ENCODE data around the gene PAN3. TPM values are rescaled to one million over a fixed set of nuclear protein-coding genes. Genes with fewer than 3 reads are reported as not detected.
A peak's percentile ranks its signal among the peaks of the same experiment; 100 is the strongest.
"Not testable (repeated sequence)": the region's sequence is repeated elsewhere in the genome, so short reads cannot be mapped to it uniquely, and the experiment has no call there.

The PAN3 gene, protein sequence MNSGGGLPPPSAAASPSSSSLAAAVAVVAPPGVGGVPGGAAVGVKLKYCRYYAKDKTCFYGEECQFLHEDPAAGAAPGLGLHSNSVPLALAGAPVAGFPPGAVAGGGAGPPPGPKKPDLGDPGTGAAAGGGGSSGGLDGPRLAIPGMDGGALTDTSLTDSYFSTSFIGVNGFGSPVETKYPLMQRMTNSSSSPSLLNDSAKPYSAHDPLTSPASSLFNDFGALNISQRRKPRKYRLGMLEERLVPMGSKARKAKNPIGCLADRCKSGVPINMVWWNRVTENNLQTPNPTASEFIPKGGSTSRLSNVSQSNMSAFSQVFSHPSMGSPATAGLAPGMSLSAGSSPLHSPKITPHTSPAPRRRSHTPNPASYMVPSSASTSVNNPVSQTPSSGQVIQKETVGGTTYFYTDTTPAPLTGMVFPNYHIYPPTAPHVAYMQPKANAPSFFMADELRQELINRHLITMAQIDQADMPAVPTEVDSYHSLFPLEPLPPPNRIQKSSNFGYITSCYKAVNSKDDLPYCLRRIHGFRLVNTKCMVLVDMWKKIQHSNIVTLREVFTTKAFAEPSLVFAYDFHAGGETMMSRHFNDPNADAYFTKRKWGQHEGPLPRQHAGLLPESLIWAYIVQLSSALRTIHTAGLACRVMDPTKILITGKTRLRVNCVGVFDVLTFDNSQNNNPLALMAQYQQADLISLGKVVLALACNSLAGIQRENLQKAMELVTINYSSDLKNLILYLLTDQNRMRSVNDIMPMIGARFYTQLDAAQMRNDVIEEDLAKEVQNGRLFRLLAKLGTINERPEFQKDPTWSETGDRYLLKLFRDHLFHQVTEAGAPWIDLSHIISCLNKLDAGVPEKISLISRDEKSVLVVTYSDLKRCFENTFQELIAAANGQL
- total RNA-seq, result 17.1 and 24.7 TPM in 2 replicates

DNA sequence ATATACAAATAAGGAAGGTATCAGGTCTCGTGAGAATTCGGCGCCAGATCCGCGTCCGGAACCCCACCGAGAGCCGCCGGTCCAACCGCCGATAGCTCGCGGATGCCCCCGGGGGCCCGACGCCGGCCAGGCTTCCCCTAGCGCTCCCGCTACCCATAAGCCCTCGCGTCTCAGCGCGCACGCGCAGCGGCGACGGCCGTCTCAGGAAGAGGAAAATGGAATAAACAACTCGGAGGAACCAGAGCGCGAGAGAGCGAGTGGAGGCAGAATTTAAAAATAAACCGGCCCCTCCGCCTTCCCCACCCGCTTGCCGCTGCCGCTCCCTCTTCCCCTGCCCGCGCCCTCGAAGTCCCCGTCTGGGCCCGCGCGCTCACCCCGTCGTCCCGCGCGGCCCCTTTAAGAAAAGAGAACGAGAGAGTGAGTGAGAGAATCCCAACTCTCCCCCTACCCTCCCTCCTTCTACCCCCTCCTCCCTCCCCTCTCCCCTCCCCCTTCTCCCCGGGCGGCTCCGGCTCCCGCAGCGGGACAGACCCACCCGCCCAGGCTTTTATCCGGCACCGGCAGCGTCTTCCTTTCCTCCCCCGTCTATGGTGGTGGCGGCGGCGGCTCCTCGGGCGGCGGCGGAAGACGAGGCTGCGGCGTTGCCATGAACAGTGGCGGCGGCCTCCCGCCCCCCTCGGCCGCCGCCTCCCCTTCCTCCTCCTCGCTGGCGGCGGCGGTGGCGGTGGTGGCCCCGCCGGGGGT, at the start of gene PAN3:
Gene PAN3, plus strand, starts transcription at position 534 of the 744 bp plus-strand sequence. Its CDS starts 113 bp downstream, at position 647.
- DNase-seq (ENCODE audit: low read depth in 2 of 2), result peak; percentile 87 to 93

DNA sequence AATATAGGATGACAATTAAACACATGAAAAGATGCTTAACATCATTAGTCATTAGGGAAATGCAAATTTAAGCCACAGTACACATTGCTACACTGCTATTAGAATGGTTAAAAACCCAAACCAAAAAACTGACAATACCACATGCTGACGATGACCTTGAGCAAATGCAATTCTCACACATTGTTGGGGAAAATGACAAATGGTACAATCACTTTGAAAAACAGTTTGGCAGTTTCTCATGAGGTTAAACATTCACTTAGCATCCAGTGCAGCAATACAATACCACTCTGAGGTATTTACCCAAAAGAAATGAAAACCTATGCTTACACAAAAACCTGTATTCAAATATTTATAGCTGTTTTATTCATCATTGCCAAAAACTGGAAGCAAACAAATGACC, 49.3 kb upstream of the PAN3 start:
- no peak for DNase-seq (ENCODE audit: low read depth in 2 of 2)

DNA sequence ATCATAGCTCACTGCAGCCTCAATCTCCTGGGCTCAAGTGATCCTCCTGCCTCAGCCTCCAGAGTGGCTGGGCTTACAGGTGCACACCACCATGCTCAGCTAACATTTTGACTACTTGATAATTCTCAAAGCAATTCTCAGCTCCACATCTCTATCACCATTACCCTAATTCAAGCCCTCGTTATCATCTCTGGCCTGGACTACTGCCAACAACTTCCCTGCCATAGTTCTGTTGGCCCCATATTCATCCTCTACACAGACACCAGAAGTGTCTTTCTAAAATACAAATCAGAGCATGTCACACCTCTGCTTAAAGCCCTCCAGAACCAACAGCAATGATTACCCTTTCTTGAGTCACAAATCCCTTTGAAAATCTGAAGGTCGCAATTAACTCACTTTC, 45.9 kb upstream of the PAN3 start:
- peak in 1 of 2 donors; percentile 1 for DNase-seq (ENCODE audit: low read depth in 2 of 2)

DNA sequence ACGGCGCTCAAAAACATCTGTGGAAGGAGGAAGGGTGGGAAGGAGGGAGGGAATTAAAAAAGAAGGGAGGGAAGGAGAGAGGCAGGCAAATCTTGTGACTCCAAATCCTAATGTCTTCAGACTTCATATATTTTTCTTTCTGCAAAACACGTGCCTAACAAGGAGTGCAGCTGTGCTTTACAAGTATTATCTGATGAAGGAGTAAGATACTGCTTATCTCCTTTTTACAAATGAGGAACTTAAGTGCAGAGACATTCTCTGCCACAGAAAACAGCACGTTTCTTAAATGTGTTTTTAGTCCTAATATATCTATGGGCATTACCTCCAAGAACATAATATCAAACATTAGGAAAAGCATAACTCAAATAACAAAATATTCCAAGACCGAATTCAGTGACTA, 44.5 kb upstream of the PAN3 start:
- DNase-seq (ENCODE audit: low read depth in 2 of 2), result no peak

DNA sequence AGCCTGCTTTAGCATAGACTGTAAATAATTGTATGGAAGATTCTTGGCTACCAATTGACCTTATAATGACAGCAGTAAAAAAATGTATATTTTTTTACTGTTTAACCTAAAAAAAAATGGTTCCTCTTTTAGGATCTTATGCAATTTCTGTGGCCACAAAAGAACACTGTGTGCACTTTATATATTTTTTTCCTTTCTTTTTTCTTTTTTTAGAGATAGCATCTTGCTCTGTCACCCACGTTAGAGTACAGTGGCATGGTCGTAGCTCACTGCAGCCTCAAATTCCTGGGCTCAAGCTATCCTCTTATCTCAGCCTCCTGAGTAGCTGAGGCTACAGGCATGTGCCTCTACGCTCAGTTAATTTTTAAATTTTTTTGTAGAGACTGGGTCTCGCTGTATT, 44.0 kb upstream of the PAN3 start:
- DNase-seq (ENCODE audit: low read depth in 2 of 2), result no peak

DNA sequence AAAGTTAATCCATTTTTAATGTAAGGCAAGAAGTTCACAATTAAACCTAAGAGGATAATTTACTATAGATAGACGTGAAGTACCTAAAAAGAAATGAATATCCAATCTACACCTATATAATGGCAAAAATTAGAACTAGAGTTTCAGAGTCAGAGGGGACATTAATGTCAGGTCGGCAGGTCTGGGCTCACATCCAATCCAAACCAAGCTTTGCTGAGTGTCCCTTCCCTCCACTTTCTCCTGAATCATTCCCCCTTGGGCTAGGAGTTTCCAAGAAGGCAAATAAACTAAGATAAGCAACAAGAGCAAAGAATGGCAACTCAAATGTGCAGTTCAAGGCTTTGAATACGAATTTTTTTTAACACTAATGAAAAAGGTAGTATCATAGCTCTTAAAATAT, 40.8 kb upstream of the PAN3 start:
- no peak for DNase-seq (ENCODE audit: low read depth in 2 of 2)

DNA sequence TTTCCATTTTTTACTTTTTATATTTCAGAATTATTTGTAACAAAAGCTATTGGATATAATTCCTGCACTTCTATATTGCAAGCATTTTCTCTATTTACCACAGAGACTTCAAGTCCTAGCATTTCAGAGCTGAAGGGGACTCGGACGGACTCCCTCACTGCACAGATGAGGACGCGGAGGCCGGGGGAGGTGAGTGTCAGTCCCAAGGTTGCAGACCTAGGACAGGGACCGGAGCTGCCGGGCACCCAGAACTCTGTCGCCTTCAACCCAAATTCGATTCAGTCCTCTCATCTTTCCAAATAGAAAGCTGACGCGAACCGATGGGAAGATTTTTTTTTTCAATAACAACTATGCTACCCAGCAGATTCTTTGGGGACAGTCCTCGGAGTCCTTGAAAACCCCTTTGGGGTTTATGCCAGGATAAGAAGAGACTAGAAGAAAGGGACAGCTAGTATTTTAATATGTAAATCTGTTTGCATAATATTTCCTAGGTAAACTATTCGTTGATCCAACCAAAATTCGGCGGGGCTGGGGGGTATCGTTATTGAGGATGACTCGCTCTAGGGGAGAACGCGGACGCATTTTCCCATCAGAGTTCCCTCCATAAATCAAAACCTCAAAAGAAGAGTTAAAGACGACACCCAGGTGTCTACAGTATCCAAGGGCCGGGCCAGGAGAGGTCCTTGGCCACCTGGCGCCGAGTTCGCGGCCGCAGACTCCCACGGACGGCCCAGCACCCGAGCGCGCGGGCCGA, 38.8 kb upstream of the PAN3 start:
- DNase-seq (ENCODE audit: low read depth in 2 of 2), result no peak

DNA sequence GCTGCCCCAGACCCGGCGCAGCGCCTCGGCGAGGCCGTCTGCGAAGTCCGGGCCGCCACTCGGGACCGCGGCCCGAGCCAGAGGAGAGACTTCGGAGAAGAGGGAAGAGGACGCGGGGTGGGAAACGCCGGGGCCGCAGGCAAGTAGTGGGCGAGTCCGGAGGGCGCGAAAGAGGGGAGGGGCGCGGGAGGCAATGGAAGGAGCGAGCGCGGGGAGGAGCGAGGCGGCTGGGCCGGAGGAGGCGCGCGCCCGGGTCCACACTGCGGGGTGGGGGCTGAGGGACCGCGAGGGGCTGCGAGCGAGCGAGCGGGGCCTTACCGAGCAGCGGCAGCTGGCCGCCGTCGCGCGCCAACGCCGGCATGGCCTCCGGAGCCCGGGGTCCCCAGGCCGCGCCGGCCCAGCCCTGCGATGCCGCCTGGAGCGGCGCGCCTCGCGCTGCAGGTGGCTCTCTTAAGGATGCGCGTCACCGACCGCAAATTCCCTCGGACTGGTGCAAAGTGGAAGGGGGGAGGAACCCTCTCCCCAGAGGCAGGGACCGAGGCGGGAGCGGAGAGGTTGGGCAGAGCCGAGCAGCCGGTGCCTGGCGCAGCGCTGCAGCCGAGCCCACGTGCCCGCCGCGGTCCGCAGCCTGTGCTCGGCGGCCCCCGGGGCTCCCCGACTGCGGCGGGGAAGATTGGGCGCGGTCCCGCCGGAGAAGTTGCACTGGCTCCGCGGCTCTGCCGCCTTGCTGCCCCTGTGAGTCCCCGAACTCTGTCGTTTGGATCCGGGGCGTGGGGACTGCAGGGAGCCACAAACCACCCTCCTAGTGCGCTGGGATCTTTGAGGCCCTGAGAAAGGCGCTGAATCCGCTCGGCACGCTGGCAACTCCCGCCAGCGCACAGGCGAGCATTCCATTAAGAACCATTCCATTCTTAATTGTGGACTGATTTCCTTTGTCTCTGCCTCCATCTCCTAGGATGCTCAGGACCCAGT, 37.9 kb upstream of the PAN3 start, which contains the start of gene FLT3:
Gene FLT3, minus strand, starts transcription at position 427 of the 972 bp plus-strand sequence. Its CDS starts 66 bp downstream, at position 361.
- peak in 1 of 2 donors; percentile 28 for DNase-seq (ENCODE audit: low read depth in 2 of 2)

DNA sequence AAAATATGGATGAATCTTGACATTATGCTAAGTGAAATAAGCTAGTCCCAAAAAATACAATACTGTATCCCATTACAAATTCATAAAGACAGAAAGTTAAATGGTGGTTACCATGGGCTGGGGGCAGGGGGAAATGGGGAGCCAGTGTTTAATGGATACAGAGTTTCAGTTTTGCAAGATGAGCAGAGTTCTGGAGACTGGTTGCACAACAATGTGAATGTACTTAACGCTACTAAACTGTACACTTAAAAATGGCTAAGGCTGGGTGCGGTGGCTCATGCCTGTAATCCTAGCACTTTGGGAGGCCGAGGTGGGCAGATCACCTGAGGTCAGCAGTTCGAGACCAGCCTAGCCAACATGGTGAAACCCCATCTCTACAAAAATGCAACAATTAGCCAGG, 36.5 kb upstream of the PAN3 start:
- DNase-seq (ENCODE audit: low read depth in 2 of 2), result not testable (repeated sequence)

DNA sequence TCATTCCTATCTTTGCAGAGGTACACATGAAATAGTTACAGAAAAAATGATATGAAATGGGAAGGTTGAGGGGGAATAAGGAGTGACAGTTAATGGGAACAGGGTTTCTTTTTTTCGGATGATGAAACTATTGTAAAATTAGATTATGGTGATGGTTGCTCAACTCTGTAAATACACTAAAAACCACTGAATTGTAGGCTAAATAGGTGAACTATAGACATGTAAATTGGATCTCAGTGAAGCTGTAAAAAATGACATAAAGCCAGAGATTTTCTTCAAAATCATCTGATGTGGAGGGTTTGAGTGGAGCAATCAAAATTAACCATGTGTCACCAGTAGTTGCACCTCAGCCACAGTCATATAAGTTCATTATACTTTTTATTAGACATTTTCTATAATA, 31.4 kb upstream of the PAN3 start:
- no peak for DNase-seq (ENCODE audit: low read depth in 2 of 2)

DNA sequence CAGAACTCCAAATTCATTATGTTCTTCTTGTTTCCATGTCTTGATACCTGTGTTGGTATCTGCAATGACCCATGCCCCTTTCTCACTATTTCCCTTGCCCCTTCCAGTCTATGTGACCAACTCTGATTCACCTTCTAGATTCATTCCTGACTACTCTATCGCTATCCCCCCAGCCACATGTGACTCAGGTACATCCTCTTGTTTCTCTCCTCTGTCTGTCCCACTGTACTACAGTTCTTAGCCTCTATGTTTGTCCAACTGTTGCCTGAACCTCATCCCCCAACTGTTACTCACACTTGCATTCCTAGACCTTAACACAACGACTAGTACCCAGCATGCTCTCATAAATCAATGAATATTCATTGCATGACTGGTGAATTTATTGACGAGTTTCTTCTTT, 27.9 kb upstream of the PAN3 start:
- no peak for DNase-seq (ENCODE audit: low read depth in 2 of 2)

DNA sequence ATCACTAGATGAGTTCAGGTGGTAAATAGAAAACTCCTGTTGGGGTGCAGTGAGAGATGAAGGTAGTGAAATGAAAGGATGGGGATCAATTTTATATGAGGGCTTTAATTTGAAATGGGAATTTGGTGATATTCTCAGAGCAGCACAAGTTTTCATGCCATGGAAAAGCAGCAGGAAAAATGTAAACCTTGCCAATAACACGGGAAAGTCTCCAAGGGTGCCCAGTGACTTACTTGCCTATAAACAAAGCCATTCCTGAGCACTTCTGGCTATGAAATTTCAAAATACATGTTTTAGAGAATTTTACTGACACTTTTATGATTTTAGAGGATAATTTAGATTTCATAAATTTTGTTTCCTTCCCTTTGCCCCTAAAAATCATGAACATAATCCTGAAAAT, 21.6 kb upstream of the PAN3 start:
- no peak for DNase-seq (ENCODE audit: low read depth in 2 of 2)

DNA sequence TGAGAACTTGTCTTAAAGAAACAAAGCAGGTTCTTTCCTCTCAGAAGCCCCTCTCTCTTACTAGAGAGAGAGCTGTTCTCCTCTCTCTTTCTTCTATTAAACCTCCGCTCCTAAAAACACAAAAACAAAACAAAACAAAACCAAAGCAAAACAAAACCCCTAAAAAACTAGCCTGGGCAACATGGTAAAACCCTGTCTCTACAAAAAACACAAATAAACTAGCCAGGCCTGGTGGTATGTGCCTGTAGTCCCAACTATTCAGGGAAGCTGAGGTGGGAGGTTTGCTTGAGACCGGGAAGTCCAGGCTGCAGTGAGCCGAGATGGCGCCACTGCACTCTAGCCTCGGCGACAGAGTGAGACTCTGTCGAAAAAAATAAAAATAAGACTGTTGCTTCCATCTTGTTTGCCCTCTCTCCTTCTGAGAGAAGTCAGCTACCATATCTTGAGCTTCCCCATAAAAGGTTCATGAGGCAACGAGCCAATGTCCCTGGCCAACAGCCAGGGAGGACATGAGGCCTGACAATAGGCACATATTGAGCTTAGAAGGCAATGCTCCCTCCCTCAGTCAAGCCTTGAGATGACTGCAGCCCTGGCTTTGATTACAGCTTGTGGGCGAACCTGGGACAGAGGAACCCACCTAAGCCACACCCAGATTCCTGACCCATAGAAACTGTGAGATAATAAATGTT, 20.5 kb upstream of the PAN3 start:
- DNase-seq (ENCODE audit: low read depth in 2 of 2), result peak in 1 of 2 donors; percentile 30

DNA sequence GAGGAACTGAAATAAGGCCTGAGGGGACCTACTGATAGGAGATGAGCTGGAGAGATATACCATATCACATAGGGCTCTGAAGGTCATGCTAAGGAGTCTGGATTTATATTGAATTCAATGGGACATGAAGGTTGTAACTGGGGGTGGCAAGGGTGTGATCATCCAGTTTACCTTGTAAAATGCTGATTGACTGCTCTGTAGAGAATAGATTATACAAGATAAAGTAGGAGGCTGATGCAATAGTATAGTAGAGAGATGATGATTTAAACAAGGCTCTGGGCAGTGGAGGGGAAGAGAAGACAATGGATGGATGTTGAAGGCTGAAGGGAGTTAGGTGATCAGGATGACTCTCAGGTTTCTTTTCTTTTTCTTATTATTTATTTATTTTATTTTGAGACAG, 18.0 kb upstream of the PAN3 start:
- DNase-seq (ENCODE audit: low read depth in 2 of 2), result no peak

DNA sequence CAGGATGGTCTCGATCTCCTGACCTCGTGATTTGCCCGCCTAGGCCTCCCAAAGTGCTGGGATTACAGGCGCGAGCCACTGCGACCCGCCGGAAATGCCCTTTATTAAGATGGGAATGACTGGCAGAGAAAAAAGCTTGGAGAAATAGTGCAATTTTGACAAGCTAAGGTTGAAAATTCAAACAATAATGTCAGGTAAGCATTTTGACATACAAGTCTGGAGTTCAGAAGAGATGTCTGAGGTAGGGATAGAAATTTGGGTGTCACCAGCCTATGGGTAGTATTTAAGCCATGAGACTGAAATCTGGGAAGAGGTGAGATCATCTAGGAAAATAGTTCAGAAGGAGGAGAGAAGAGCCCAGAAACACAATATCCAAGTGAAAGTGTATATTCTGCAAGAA, 17.1 kb upstream of the PAN3 start:
- DNase-seq (ENCODE audit: low read depth in 2 of 2), result no peak

DNA sequence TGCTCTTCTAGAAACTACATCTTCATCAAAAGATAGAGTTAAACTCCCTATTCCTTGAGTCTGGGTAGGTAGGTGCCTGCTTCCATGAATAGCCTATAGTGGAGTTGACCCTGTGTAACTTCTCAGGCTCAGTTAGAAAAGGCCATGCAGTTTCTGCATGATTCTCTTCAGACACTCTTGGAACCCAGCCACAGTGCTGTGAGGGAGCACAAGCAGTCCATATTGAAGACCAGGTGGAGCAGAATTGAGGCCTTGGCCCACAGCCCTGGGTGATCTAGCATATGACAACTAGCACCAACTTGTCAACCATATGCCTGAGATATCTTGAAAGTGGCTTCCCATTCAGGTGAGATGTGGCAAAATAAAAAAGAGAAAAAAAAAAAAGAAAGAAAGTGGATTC, 10.3 kb upstream of the PAN3 start:
- no peak for DNase-seq (ENCODE audit: low read depth in 2 of 2)

DNA sequence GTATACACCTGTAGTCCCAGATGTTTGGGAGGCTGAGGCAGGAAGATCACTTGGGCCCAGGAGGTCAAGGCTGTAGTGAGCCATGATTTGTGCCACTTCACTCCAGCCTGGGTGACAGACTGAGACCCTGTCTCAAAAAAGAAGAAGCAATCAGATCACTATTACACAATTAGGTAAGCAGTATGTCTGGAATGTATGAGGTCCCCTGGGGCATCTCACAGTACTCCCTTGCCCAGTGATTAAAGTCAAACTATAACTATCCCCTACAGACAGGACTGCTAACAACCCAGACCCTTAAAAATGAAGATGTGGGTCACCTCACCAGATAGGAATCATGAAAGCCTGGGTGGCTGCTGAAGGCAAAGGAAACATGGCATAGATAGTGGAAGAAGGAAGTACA, 9.4 kb upstream of the PAN3 start:
- DNase-seq (ENCODE audit: low read depth in 2 of 2), result no peak

DNA sequence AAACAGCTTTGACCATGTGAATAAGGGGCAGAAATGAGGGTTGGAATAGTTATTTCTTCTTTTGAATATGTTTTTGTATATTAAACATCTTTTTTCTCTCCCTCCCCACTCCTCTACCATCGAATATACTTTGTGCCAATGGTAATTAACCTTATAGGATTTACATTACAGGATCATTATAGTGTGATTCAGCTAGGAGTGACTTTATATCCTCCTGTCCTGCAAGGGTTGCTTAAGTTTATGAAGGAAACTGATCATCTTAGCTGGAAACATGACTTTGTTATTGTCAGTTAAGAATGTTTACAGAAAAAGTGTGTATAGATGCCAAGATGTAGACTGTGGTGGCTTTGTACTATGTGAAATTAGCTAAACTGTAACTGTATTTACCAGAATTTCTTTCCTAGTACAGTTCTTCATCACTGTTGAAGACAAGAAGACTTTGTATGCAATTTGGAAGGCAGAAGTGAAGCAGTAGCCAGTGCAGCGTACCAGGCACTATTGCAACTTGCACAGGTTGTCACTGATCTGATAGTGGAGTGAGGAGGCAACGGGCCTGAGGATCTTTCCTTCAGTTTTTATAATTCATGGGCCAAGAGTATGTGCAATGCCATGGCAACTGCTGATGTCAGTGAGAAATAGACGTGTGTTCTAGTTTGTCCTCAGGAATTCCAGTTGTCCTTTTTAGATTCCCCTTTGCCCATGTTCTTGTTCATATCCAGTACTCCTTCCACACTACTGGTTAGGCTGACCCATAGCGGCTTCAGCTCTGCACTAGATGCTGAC, 8.2 kb upstream of the PAN3 start:
- DNase-seq (ENCODE audit: low read depth in 2 of 2), result no peak
